Measurements from ENCODE around the gene STYXL1.

DNA sequence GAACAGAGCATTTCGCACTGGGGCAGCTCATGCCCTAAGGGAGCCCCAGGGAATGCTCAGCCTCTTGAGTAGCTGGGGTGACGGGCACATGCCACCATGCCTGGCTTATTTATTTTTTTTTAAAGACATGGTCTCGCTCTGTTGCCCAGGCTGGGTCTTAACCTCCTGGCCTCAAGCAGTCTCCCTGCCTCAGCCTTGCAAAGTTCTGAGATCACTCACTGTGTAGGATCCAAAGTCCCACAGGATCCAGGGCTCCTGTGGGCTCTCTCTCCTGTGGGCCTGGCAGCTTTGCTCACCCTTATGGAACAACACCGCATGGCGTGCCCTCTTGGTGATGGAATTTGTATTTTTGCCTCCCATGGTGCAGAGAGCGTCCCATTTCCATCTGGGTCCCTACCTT is 87.4 kb downstream of the STYXL1 start:
- no peak for TF ChIP-seq POLR2AphosphoS5 (IDR thresholded peaks at IDR 0.05; ENCODE audit: low read depth)
- no peak for TF ChIP-seq CTCF (IDR thresholded peaks at IDR 0.05; ENCODE audit: insufficient read depth, low read length)
- TF ChIP-seq GABPA (IDR thresholded peaks at IDR 0.05; ENCODE audit: low read depth): no peak
- TF ChIP-seq, protein P1, sequence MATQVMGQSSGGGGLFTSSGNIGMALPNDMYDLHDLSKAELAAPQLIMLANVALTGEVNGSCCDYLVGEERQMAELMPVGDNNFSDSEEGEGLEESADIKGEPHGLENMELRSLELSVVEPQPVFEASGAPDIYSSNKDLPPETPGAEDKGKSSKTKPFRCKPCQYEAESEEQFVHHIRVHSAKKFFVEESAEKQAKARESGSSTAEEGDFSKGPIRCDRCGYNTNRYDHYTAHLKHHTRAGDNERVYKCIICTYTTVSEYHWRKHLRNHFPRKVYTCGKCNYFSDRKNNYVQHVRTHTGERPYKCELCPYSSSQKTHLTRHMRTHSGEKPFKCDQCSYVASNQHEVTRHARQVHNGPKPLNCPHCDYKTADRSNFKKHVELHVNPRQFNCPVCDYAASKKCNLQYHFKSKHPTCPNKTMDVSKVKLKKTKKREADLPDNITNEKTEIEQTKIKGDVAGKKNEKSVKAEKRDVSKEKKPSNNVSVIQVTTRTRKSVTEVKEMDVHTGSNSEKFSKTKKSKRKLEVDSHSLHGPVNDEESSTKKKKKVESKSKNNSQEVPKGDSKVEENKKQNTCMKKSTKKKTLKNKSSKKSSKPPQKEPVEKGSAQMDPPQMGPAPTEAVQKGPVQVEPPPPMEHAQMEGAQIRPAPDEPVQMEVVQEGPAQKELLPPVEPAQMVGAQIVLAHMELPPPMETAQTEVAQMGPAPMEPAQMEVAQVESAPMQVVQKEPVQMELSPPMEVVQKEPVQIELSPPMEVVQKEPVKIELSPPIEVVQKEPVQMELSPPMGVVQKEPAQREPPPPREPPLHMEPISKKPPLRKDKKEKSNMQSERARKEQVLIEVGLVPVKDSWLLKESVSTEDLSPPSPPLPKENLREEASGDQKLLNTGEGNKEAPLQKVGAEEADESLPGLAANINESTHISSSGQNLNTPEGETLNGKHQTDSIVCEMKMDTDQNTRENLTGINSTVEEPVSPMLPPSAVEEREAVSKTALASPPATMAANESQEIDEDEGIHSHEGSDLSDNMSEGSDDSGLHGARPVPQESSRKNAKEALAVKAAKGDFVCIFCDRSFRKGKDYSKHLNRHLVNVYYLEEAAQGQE (IDR thresholded peaks at IDR 0.05; ENCODE audit: insufficient replicate concordance, low read depth): no peak
